Measurements from ENCODE around the gene TMEM128. TPM values are rescaled to one million over a fixed set of nuclear protein-coding genes. Genes with fewer than 3 reads are reported as not detected.
A peak's percentile ranks its signal among the peaks of the same experiment; 100 is the strongest.
"Not testable (repeated sequence)": the region's sequence is repeated elsewhere in the genome, so short reads cannot be mapped to it uniquely, and the experiment has no call there.

TMEM128 gene
- total and polyA plus RNA-seq, 12 donors: 8.3 to 18.2 (median 11.3) TPM

- DNase-seq (no peak), ATAC-seq (no peak)
- no peak for TF ChIP-seq CTCF (IDR thresholded peaks at IDR 0.05)
- peak overlapping the region; percentile 61 to 94 (median 86) for H3K4me3 ChIP-seq
- H3K4me1 ChIP-seq: peaks cover 0 to 24% (median 18%) of the 10 kb centered on the region in 9 donors
- 19% methylated on average over 10 of the region's 10 CpGs for WGBS, 2 donors
- no peaks in the 10 kb centered on the region for H3K9me3 ChIP-seq
- peak overlapping the region; percentile 83 to 97 (median 94) for H3K27ac ChIP-seq
- H3K36me3 ChIP-seq: peaks cover 0 to 26% (median 8%) of the 10 kb centered on the region in 9 donors
- intact Hi-C loops (cut with DNase I): loop anchor here in 1 of 10 donors (10.0 kb wide), 1 partner anchor 296 kb away; the partner anchor contains the start of gene STX18
- H3K27me3 ChIP-seq: peaks cover 0 to 4% (median 0%) of the 10 kb centered on the region in 7 donors
Measured at GRCh38 chr4:4248885-4249203, 821 bp upstream of the TMEM128 start.

GRCh38 chr4:4247696-4248028, 361 bp downstream of the TMEM128 start:
- ATAC-seq (peak in 2 of 8 donors; percentile 3 to 17), DNase-seq (no peak)
- H3K9me3 ChIP-seq: no peaks in the 10 kb centered on the region
- peaks cover 0 to 4% (median 0%) of the 10 kb centered on the region in 7 donors for H3K27me3 ChIP-seq
- WGBS, 2 donors: 1 to 2% methylated on average over 12 of the region's 12 CpGs
- peak overlapping the region; percentile 61 to 94 (median 86) for H3K4me3 ChIP-seq
- TF ChIP-seq CTCF (IDR thresholded peaks at IDR 0.05): no peak
- H3K36me3 ChIP-seq: peaks cover 0 to 37% (median 8%) of the 10 kb centered on the region in 9 donors
- intact Hi-C loops (cut with DNase I): loop anchor here in 1 of 10 donors (10.0 kb wide), 1 partner anchor 297 kb away; the partner anchor contains the start of gene STX18
- peaks cover 0 to 24% (median 18%) of the 10 kb centered on the region in 9 donors for H3K4me1 ChIP-seq
- peak overlapping the region; percentile 83 to 97 (median 94) for H3K27ac ChIP-seq

GRCh38 chr4:4245172-4245571, 2.9 kb downstream of the TMEM128 start:
- DNase-seq (no peak), ATAC-seq (no peak)
- TF ChIP-seq CTCF (IDR thresholded peaks at IDR 0.05): no peak
- WGBS, 2 donors: 100% methylated on average over 1 of the region's 1 CpG
- peaks cover 0 to 24% (median 18%) of the 10 kb centered on the region in 9 donors for H3K4me1 ChIP-seq
- H3K27ac ChIP-seq: no peak overlapping the region
- intact Hi-C loops (cut with DNase I): loop anchor here in 1 of 10 donors (10.0 kb wide), 1 partner anchor 300 kb away; the partner anchor contains the start of gene STX18
- H3K9me3 ChIP-seq: no peaks in the 10 kb centered on the region
- H3K4me3 ChIP-seq: no peak overlapping the region
- no peaks in the 10 kb centered on the region for H3K27me3 ChIP-seq
- H3K36me3 ChIP-seq: peaks cover 0 to 62% (median 22%) of the 10 kb centered on the region in 9 donors

- DNase-seq; H3K4me3 ChIP-seq; H3K9me3 ChIP-seq; ATAC-seq; H3K27ac ChIP-seq; intact Hi-C loops (cut with DNase I); H3K27me3 ChIP-seq; H3K4me1 ChIP-seq: not testable (repeated sequence)
- 90 to 91% methylated on average over 3 of the region's 3 CpGs for WGBS, 2 donors
- peaks cover 0 to 99% (median 28%) of the 10 kb centered on the region in 9 donors for H3K36me3 ChIP-seq
Measured at GRCh38 chr4:4239551-4239950, 8.5 kb downstream of the TMEM128 start.

- TF ChIP-seq CTCF (IDR thresholded peaks at IDR 0.05): no peak
- WGBS, 2 donors: 99 to 100% methylated on average over 2 of the region's 2 CpGs
- Histone ChIP-seq H3K27ac (no peak overlapping the region), H3K9me3 (peaks cover 0 to 22% (median 13%) of the 10 kb centered on the region in 11 donors), H3K4me3 (no peak overlapping the region), H3K4me1 (no peaks in the 10 kb centered on the region), H3K36me3 (peaks cover 0 to 39% (median 13%) of the 10 kb centered on the region in 9 donors), H3K27me3 (peaks cover 0 to 16% (median 5%) of the 10 kb centered on the region in 7 donors)
- DNase-seq: no peak
- intact Hi-C loops (cut with DNase I): no loop called here
- no peak for ATAC-seq
Measured at GRCh38 chr4:4233610-4234009, 14.4 kb downstream of the TMEM128 start.
